GM21723 (cell line): ENCODE measurements around the gene HTR6.

Experiments used
- ATAC-seq: cut with Tn5 transposase; IDR thresholded peaks from one replicate; pipeline ENCODE4 v1.9.1; 2021; ENCODE audit warnings: mild to moderate bottlenecking, moderate library complexity; ENCODE audit not compliant: unreplicated experiment

HTR6 gene

GRCh38 chr1:19715334-19716203 is 50.9 kb downstream of the HTR6 start:
- ATAC-seq, result peak; percentile 47

GRCh38 chr1:19717467-19717866 is 52.8 kb downstream of the HTR6 start:
- ATAC-seq, result no peak

GRCh38 chr1:19720174-19720573 is 55.5 kb downstream of the HTR6 start:
- no peak for ATAC-seq

GRCh38 chr1:19720973-19721372 is 56.3 kb downstream of the HTR6 start:
- no peak for ATAC-seq

- no peak for ATAC-seq
Observed at GRCh38 chr1:19723874-19724273, 59.2 kb downstream of the HTR6 start.

- ATAC-seq, result no peak
Observed at GRCh38 chr1:19725606-19726005, 60.9 kb downstream of the HTR6 start.

GRCh38 chr1:19728413-19729145 is 63.9 kb downstream of the HTR6 start:
- no peak for ATAC-seq

GRCh38 chr1:19730232-19730631 is 65.6 kb downstream of the HTR6 start:
- ATAC-seq, result no peak
